HG03039 (cell line): Measurements from ENCODE around the gene SIK2.

ENCODE experiments used
- ATAC-seq: cut with Tn5 transposase; IDR thresholded peaks from one replicate; pipeline ENCODE4 v1.9.1; 2021; ENCODE audit warnings: mild to moderate bottlenecking, moderate library complexity; ENCODE audit not compliant: unreplicated experiment

Gene SIK2

GRCh38 chr11:111601979-111602864, at the start of gene SIK2:
TSS of gene SIK2 (plus strand) at chr11:111602449. CDS start at chr11:111602564, 115 bp downstream.
- peak; percentile 80 for ATAC-seq

DNA sequence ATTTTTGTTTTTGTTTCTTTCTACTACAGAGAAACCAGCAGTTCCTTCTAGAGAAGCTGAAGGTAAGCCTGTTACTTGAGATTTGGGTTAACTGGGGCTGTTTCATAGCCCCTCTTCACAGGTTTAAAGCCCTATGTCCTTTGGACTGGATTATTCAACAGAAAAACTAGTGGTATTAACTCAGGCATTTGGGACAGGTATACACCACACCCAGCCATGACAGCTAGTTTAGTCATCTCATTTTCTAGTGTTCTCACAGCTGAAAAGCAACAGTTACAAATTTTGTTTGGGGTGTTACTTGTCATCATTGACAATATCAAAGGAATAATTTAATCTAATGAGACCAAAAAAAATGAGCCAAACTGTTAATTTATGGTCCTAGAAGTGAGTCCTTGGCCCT, 47.7 kb upstream of the SIK2 start:
- no peak for ATAC-seq

- ATAC-seq = no peak
Observed at GRCh38 chr11:111555255-111555654, 47.0 kb upstream of the SIK2 start.

DNA sequence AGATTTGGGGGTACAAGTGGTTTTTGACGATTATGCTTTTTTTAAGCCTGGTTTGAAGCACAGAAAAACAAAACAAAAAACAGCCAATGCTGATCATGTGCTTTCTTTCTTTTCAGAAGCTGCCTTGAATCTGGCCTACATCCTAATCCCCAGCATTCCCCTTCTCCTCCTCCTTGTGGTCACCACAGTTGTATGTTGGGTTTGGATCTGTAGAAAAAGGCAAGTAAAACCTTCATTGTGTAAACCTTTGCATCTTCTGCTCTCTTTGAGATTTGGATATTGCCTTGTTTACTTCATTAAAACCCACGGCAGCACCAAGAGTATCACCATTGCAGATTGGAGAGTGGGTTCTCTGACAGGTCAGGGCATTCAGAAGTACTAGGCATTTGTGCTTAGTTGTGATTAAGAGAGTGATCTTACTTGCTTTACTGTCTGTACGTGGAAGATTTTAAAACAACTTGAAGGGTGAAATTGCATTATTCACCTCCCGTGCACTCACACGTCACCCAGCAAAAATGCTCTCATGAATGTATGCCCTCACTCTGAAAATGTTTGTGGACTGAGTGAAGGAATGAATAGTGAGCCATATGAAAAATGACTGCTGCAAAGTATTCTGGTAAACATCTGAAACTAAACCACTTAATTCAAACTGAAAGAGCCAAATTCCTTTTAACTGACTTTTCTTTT, 44.7 kb upstream of the SIK2 start:
- no peak for ATAC-seq

- no peak for ATAC-seq
Observed at GRCh38 chr11:111559800-111560464, 42.3 kb upstream of the SIK2 start.

GRCh38 chr11:111560800-111561199, 41.4 kb upstream of the SIK2 start:
- no peak for ATAC-seq

DNA sequence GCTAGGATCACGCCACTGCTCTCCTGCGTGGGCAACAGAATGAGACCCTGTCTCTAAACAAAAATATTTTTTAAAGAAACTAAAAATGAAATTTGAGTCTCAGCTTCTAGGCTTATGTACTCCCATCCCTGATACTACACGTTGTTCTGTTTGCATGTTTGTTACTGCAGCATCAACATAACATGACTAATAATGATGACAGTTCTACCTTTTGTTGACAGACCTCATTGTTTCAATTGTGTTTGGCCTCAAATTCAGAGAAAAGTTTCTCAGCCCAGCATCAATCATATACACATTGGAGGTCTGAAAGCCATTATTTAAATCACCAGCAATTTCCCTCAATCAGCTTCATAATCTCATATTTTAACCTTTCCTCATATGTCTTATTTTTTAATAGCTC, 40.9 kb upstream of the SIK2 start:
- ATAC-seq = no peak

DNA sequence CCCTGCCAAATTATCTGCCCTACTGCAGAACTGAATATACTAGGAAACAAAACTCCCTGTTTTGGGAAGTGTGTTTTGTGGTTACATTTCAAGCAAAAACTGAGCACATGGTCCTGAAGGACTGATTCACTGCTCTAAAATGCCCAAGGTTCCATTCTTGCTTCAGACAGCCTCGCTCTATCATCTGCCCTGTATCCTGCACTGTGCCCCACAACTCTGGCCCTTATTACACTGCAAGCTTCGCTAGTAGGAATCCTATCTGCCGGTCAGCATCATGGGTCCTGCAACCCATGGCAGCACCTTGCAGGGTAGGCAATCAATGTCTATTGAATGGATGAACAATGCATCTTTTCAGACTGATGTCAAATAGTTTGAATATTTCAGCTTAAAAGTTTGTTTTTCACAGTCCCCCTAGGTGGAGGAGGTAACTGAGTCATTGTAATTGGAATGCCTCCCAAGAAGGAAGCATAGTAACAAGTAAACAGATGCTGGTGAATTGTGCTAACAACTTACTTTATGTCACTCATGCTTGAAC, 40.4 kb upstream of the SIK2 start:
- no peak for ATAC-seq

- no peak for ATAC-seq
Observed at GRCh38 chr11:111562692-111563389, 39.4 kb upstream of the SIK2 start.

DNA sequence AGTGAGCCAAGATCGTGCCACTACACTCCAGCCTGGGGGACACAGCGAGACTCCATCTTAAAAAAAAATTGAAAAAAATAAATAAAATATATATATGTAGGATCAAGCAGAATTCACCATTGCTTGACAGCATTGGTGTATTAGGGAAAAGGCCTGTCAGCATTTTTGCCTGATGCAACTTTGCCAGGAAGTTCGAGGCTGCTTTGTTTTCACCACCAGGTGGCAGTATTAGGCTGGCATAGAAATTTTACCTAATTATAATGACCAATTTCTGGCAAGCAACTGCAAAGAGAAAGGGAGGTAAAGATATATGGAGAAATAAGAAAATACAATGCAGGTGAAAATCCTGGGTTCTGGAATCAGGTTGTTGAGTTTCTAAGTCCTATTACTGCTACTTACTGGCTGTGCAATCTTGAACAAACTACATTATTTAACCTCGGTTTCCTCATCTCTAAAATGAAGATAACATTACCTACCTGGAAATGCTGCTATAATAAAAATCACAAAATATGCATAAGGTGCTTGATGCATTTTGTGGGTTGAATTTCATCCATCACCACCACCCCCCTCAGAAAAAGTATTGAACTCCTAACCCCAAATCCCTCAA, 37.0 kb upstream of the SIK2 start:
- ATAC-seq = no peak

GRCh38 chr11:111566324-111566723, 35.9 kb upstream of the SIK2 start:
- ATAC-seq = no peak

DNA sequence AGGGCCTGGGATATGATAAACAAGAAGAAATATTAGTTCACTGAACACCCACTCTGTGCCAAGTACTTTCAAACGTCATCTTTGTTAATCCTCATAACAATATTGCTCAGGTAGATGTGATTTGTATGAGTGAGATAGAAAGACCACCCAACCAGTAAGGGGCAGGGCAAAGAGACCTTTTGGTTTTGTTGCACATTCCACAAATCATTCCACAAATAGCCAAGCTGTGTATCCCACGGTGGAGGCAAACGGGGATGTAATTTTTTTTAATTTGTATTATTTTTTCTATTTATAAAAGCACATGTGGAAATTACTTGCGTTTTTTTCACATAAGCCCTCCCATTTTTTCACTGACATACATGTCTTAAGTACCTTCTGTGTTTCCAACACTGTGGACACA, 32.8 kb upstream of the SIK2 start:
- ATAC-seq = no peak

- no peak for ATAC-seq
Observed at GRCh38 chr11:111570796-111571195, 31.5 kb upstream of the SIK2 start.

GRCh38 chr11:111571829-111572501, 30.3 kb upstream of the SIK2 start:
- ATAC-seq = no peak

DNA sequence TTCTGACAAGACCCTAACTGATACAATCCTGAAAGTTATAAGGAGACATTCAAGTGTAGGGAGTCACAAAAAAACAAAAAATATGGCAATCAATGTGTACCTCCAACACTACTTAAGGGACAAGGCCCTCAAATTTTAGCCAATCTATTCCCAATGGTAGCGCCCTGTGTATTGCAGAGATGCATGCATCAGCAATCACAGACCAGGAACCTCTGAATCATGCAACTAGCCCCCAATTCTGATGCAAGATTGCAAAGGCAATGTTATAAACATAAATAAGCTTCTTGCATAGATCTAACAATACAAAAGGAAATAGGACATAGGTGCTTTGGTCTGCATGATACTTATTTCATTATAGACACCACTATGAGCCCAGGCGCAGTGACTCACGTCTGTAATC, 29.7 kb upstream of the SIK2 start:
- ATAC-seq = no peak

GRCh38 chr11:111573821-111574249, 28.4 kb upstream of the SIK2 start:
- no peak for ATAC-seq

DNA sequence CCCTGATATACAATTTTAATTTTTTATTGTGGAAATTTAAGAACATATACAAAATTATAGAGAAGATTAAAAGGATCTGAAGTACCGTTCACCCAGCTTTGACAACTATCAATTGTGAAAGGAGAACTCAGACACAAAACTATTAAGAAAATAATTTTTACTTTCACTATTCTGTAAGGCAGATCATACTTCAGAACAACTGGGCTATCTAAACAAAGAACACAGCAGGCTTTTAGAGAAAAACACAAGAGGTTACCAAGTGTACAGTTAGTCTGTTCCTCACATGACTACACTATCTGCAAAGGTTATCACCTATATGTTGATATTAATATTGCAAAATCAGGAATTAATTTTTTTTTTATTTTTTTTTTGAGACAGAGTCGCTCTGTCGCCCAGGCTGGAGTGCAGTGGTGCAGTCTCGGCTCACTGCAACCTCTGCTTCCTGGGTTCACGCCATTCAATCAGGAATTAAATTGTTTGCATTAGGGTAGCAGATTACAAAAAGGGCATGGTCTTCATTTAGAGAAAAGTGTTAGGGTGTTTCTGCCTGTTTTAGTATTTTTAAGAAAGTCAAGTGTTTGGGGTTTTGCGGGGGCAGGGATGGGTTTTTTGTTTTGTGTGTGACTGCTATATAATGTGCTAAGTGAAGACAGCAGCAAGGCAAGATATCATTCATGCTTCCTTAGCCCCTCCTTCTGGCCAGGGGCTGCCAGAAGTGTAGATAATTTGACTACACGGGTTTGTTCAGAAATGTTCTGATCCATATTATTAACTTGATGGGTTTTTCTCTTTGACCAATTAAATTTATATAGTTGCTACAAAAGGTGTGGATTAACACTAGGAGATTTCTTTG, 27.6 kb upstream of the SIK2 start:
- ATAC-seq = no peak

DNA sequence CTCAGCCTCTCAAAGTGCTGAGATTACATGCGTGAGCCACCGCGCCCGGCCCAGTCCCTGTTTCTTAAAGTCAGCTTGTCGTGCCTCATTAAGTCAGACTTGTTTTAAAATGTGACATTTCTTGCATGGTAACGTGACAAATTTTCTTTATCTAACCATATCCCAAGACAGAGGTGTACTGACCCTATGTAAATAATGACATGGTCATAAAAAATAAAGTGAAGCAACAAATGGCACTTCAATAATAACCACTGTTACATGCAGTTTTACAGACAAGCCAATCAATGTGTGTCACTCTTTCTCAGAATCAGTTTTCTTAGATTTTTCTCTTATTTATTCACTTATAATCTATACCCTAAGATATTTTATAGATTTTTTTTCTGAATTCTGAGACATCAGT, 26.5 kb upstream of the SIK2 start:
- ATAC-seq = no peak

- no peak for ATAC-seq
Observed at GRCh38 chr11:111577821-111578220, 24.4 kb upstream of the SIK2 start.
